K562 (cell line): ENCODE measurements around the gene GPR162. TPM values are rescaled to one million over a fixed set of nuclear protein-coding genes. Genes with fewer than 3 reads are reported as not detected.
A peak's percentile ranks its signal among the peaks of the same experiment; 100 is the strongest.

Experiments
- ATF2 ChIP-seq: sonication (generic); formaldehyde crosslinking; IDR thresholded peaks from 2 replicates; pipeline ENCODE4 v1.8.1; 2022; ENCODE audit warnings: missing genetic modification reagents
- CREBBP ChIP-seq: IDR thresholded peaks from one replicate; pipeline ENCODE4 v1.6.1; 2012; ENCODE audit warnings: low read depth, mild to moderate bottlenecking, control low read depth, inconsistent platforms, low read length
- ELF2 ChIP-seq: fragments of 250-450 bp; sonication (Bioruptor Pico); IDR thresholded peaks from 2 replicates; pipeline ENCODE4 v1.5.0; 2021; ENCODE audit warnings: mild to moderate bottlenecking
- GTF2E2 ChIP-seq: fragments of 200-800 bp; sonication (Bioruptor generic); IDR thresholded peaks from 2 replicates; pipeline ENCODE4 v1.6.1; 2016; ENCODE audit warnings: missing genetic modification characterization, missing compliant biosample characterization
- HDAC2 ChIP-seq: fragments of 450-650 bp; IDR thresholded peaks from 2 replicates; pipeline ENCODE4 v1.6.1; 2016; ENCODE audit warnings: mild to moderate bottlenecking
- MYBL2 ChIP-seq, 2 experiments: fragments of 450-650 bp in 1 of 2; sonication (generic) in 1 of 2; formaldehyde crosslinking in 1 of 2; IDR thresholded peaks; 2 replicates each; pipeline versions ENCODE4 v1.6.1 to v1.8.1; 2017 to 2022; ENCODE audit warnings: borderline replicate concordance in 1 of 2, inconsistent platforms in 1 of 2, low read depth in 1 of 2, mild to moderate bottlenecking in 1 of 2, missing genetic modification reagents in 1 of 2, moderate library complexity in 1 of 2
- NFYB ChIP-seq: IDR thresholded peaks from 2 replicates; pipeline ENCODE4 v1.6.1; 2011; ENCODE audit warnings: mild to moderate bottlenecking, moderate library complexity; ENCODE audit not compliant: insufficient read length; ENCODE audit errors: extremely low read depth
- STAG1 ChIP-seq: sonication (generic); formaldehyde crosslinking; IDR thresholded peaks from 2 replicates; pipeline ENCODE4 v1.5.0; 2020; ENCODE audit warnings: missing genetic modification reagents, borderline replicate concordance
- TAF7 ChIP-seq: fragments of 450-650 bp; IDR thresholded peaks from 2 replicates; pipeline ENCODE4 v1.6.1; 2016; ENCODE audit warnings: missing genetic modification characterization, missing compliant biosample characterization
- TARDBP ChIP-seq: fragments of 450-650 bp; IDR thresholded peaks from 2 replicates; pipeline ENCODE4 v1.6.1; 2016
- TRIM25 ChIP-seq: fragments of 450-650 bp; IDR thresholded peaks from 2 replicates; pipeline ENCODE4 v1.7.0; 2016; ENCODE audit warnings: borderline replicate concordance
- ZC3H11A ChIP-seq: IDR thresholded peaks from 2 replicates; pipeline ENCODE4 v1.6.1; 2012; ENCODE audit warnings: low read depth, low read length, improper control_type of control experiment
- ZC3H4 ChIP-seq: sonication (generic); formaldehyde crosslinking; IDR thresholded peaks from 2 replicates; pipeline ENCODE4 v1.9.0; 2021; ENCODE audit warnings: missing genetic modification reagents, borderline replicate concordance
- ZNF174 ChIP-seq: fragments of 250-450 bp; sonication (Bioruptor Pico); IDR thresholded peaks from 2 replicates; pipeline ENCODE4 v1.4.0; 2020; ENCODE audit warnings: mild to moderate bottlenecking
- ZNF253 ChIP-seq: fragments of 250-450 bp; sonication (Bioruptor Pico); conservative IDR thresholded peaks from 2 replicates; pipeline ENCODE4 v1.6.1; 2021; ENCODE audit warnings: mild to moderate bottlenecking
- ZNF398 ChIP-seq: fragments of 250-450 bp; sonication (Bioruptor Pico); IDR thresholded peaks from 2 replicates; pipeline ENCODE4 v1.8.0; 2021; ENCODE audit warnings: moderate library complexity, mild to moderate bottlenecking, inconsistent platforms
- ZNF449 ChIP-seq: fragments of 250-450 bp; sonication (Bioruptor Pico); IDR thresholded peaks from 2 replicates; pipeline ENCODE4 v1.8.0; 2022; ENCODE audit warnings: moderate library complexity, mild to moderate bottlenecking, inconsistent platforms
- polyA plus RNA-seq, 8 experiments: library from polyadenylated mRNA; depleted of rRNA in 4 of 8; stranded (reverse) in 5 of 8; unstranded in 3 of 8; fragments of >200 nt; fragmentation: Nextera tagmentation in 2 of 8; fragmentation: Illumina TruSeq in 1 of 8; extraction: Ambion mirVana in 2 of 8; extraction: Trizol in 1 of 8; gene quantifications; 2 replicates each; pipeline versions ENCODE4 v1.2.1 to v1.2.3, GENCODE V29; 2011 to 2014; ENCODE audit warnings: inconsistent platforms in 1 of 8, missing spikeins in 1 of 8
- total RNA-seq, 7 experiments: library from RNA; depleted of rRNA in 6 of 7; stranded (reverse); fragments of >200 nt in 6 of 7; fragmentation: Illumina TruSeq in 2 of 7; extraction: Trizol in 2 of 7; gene quantifications; 2 replicates each; pipeline versions ENCODE4 v1.2.1 to v1.2.3, GENCODE V29; 2011 to 2021; ENCODE audit warnings: low replicate concordance in 1 of 7
- TF ChIP-seq, protein P1 (sequence below): fragments of 250-450 bp; sonication (Bioruptor Pico); IDR thresholded peaks from 2 replicates; pipeline ENCODE4 v1.4.0; 2020; ENCODE audit warnings: mild to moderate bottlenecking, moderate library complexity, borderline replicate concordance

GPR162 gene
- total and polyA plus RNA-seq, 9 of the 15 experiments (the other 6 are each of a cell fraction or from before 2014, with no cell fraction given): 0.65 to 1.8 (median 1.1) TPM; not detected in 2

DNA sequence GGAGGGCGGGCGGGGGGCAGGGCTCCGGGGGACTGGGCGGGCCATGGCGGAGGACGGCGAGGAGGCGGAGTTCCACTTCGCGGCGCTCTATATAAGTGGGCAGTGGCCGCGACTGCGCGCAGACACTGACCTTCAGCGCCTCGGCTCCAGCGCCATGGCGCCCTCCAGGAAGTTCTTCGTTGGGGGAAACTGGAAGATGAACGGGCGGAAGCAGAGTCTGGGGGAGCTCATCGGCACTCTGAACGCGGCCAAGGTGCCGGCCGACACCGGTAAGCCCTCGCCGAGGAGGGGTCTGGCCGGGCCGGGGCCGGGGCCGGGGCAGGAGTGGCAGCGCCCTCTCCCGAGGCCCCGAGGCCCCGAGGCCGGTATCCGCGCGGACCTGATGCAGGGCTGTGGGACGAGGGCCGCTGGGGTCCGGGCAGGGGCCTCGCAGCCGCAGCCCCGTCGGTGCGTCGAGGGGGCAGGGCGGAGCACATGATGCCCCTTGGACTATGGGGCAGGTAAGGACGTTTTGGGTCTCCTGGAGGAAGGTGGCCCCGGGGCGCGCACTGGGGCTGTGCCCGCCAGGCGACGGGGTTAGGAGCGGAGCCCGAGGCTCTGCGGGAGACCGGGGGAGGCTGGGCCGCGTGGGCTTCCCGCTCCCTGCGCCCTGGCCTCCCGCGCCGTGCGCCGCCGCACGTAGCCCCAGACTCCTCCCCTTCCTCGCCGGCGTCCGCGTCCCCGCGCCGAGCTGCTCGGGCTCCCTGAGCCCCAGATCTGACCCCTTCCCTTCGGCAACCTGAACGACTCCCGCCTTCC lies 46.0 kb downstream of the GPR162 start, which contains the start of gene TPI1 (continued):
- peak; percentile 7; the same call in 1 of the 2 replicates for TF ChIP-seq STAG1 (CRISPR knock-in tag)
- peak; percentile 95 for TF ChIP-seq GTF2E2
- no peak for TF ChIP-seq ZNF174
- TF ChIP-seq ATF2: no peak
- TF ChIP-seq ZC3H11A: no peak
- TF ChIP-seq ZNF253 (CRISPR knock-in tag): no peak
- TF ChIP-seq ELF2 (CRISPR knock-in tag): 0 out of 2 replicates have a peak, but pooled peaks have one; percentile 39
- TF ChIP-seq ZNF398: no peak
- TF ChIP-seq, protein P1, sequence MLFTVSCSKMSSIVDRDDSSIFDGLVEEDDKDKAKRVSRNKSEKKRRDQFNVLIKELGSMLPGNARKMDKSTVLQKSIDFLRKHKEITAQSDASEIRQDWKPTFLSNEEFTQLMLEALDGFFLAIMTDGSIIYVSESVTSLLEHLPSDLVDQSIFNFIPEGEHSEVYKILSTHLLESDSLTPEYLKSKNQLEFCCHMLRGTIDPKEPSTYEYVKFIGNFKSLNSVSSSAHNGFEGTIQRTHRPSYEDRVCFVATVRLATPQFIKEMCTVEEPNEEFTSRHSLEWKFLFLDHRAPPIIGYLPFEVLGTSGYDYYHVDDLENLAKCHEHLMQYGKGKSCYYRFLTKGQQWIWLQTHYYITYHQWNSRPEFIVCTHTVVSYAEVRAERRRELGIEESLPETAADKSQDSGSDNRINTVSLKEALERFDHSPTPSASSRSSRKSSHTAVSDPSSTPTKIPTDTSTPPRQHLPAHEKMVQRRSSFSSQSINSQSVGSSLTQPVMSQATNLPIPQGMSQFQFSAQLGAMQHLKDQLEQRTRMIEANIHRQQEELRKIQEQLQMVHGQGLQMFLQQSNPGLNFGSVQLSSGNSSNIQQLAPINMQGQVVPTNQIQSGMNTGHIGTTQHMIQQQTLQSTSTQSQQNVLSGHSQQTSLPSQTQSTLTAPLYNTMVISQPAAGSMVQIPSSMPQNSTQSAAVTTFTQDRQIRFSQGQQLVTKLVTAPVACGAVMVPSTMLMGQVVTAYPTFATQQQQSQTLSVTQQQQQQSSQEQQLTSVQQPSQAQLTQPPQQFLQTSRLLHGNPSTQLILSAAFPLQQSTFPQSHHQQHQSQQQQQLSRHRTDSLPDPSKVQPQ (CRISPR knock-in tag): no peak
- no peak for TF ChIP-seq ZNF449 (CRISPR knock-in tag)
- no peak for TF ChIP-seq TRIM25
- no peak for TF ChIP-seq MYBL2 (IDR thresholded peaks at IDR 0.05; ENCODE audit: low read depth)
- no peak for TF ChIP-seq MYBL2 (CRISPR knock-in tag; IDR thresholded peaks at IDR 0.05; ENCODE audit: borderline replicate concordance)
- TF ChIP-seq ZC3H4 (CRISPR knock-in tag): no peak; the same call in 1 of the 2 replicates
- TF ChIP-seq HDAC2: no peak
- TF ChIP-seq TARDBP: no peak
- no peak for TF ChIP-seq CREBBP
- TF ChIP-seq TAF7 (tag): peak; percentile 71; the same call in 1 of the 2 replicates
- no peak for TF ChIP-seq NFYB
